Left kidney (tissue), 2 donors: ENCODE measurements around the gene ZNF275. TPM values are rescaled to one million over a fixed set of nuclear protein-coding genes. Genes with fewer than 3 reads are reported as not detected.
"Not testable (repeated sequence)": the region's sequence is repeated elsewhere in the genome, so short reads cannot be mapped to it uniquely, and the experiment has no call there.

Experiments used
- DNase-seq: peaks from one replicate; pipeline ENCODE4 v3.0.0-alpha.2; 2013
- polyA plus RNA-seq: library from polyadenylated mRNA; unstranded; fragments of 120-200 nt; gene quantifications from one replicate; pipeline ENCODE4 v1.2.1, GENCODE V29; 2013; ENCODE audit not compliant: insufficient read length

ZNF275 gene
- polyA plus RNA-seq, 1 donor, result 22.0 TPM

- no peak for DNase-seq
Observed at GRCh38 chrX:153386097-153386496, 52.1 kb downstream of the ZNF275 start.

GRCh38 chrX:153387345-153387744 lies 53.4 kb downstream of the ZNF275 start:
- no peak for DNase-seq

- no peak for DNase-seq
Observed at GRCh38 chrX:153387987-153388721, 54.2 kb downstream of the ZNF275 start.

- no peak for DNase-seq
Observed at GRCh38 chrX:153388722-153389459, 54.9 kb downstream of the ZNF275 start.

- not testable (repeated sequence) for DNase-seq
Observed at GRCh38 chrX:153389460-153389768, 55.5 kb downstream of the ZNF275 start.

- DNase-seq, result no peak
Observed at GRCh38 chrX:153392642-153393321, 58.8 kb downstream of the ZNF275 start.

- no peak for DNase-seq
Observed at GRCh38 chrX:153394612-153395011, 60.7 kb downstream of the ZNF275 start.

- no peak for DNase-seq
Observed at GRCh38 chrX:153395613-153396319, 61.8 kb downstream of the ZNF275 start.

- no peak for DNase-seq
Observed at GRCh38 chrX:153396320-153397195, 62.6 kb downstream of the ZNF275 start.

- no peak for DNase-seq
Observed at GRCh38 chrX:153397256-153397960, 63.5 kb downstream of the ZNF275 start.

GRCh38 chrX:153398275-153398960 lies 64.5 kb downstream of the ZNF275 start:
- no peak for DNase-seq

- no peak for DNase-seq
Observed at GRCh38 chrX:153400146-153401132, 66.5 kb downstream of the ZNF275 start.

GRCh38 chrX:153401133-153401764 lies 67.3 kb downstream of the ZNF275 start, which contains the start of gene PNMA6E:
Gene PNMA6E (minus strand): TSS chrX:153401350. CDS start chrX:153398849, 2,501 bp downstream.
- DNase-seq, result no peak

Other genes starting within 250 kb of the ZNF275 start
- gene MAGEA1, start 154.9 kb upstream of the ZNF275 start, polyA plus RNA-seq, result not detected
- gene PNMA6F, start 12.4 kb upstream of the ZNF275 start, polyA plus RNA-seq, result 0.15 TPM
- gene PNMA6E, start 67.2 kb downstream of the ZNF275 start, polyA plus RNA-seq, result not detected
- 0.80 TPM for gene ZFP92, start 77.3 kb downstream of the ZNF275 start, polyA plus RNA-seq
- gene TREX2, start 111.9 kb downstream of the ZNF275 start, polyA plus RNA-seq, result 0.37 TPM
- 27.5 TPM for gene HAUS7, start 136.4 kb downstream of the ZNF275 start, polyA plus RNA-seq
- 148 TPM for gene BGN, start 160.8 kb downstream of the ZNF275 start, polyA plus RNA-seq
- 0.18 TPM for gene ATP2B3, start 183.5 kb downstream of the ZNF275 start, polyA plus RNA-seq